ENCODE data around the gene FBXW8. TPM values are rescaled to one million over a fixed set of nuclear protein-coding genes. Genes with fewer than 3 reads are reported as not detected.

FBXW8 gene
- total RNA-seq, 1 experiment from 2014 or later: 12.1 TPM

DNA sequence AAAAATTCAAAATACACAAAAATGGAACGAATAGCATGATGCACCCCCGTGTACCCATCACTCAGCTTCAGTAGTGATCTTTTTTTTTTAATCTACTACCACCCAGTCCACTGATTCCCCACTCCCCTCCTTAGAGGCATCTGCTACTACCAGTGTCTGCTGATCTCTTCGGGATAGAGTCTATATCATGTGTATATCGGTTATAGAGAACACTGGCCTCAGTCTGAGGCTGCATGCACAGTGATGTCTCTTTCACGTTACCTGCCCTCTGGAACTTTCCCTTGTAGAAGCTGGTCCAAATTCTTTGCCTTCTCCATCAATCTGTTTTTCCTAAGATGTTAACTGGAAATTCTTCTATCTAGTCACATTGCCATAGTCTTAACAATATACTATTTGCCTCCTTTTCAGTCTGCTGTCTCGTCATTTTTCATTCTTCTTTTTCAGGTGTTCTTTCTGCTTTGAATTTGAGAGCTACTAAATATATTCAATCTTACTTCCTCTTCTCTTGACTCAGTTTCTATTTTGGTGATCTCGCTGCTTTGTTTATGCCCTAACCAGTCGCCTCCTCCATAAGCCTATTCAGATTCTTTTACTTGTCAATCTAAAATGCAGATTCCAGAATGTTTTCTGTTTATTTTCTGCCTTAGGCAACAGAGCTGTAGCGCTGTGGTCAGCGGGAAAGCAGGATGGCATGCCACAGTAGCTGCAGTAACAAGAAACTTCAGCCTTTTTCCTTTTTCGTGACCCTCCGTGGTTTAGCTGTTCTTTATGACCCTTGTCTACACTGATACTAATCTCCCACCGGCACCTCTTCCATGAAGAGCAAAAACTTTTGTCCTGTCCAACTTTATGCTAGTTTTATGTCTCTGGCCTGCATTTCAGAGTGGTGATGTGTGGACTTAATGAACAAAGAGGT, 67.0 kb downstream of the FBXW8 start:
- H3F3A ChIP-seq (ENCODE audit: low read length, unreplicated experiment): no peaks in the 10 kb centered on the region
- no peaks in the 10 kb centered on the region for H3K27me3 ChIP-seq (ENCODE audit: low read length)
- BruUV-seq (replicated peaks): no TSS peak
- no peaks in the 10 kb centered on the region for H3K79me2 ChIP-seq (ENCODE audit: low read length)
- H3K9me3 ChIP-seq (ENCODE audit: low read length): no peaks in the 10 kb centered on the region
- H3K4me2 ChIP-seq (ENCODE audit: low read length): no peak overlapping the region
- no peak for ATAC-seq
- POLR2A ChIA-PET (ENCODE audit: unreplicated experiment): no interaction called here
- no peaks in the 10 kb centered on the region for H3K9me2 ChIP-seq (replicated peaks; ENCODE audit: low read length)
- H3K36me3 ChIP-seq (ENCODE audit: low read depth, low read length): peaks cover 4% of the 10 kb centered on the region
- H3K4me3 ChIP-seq (ENCODE audit: low read length): no peak overlapping the region
- TF ChIP-seq, protein P1, sequence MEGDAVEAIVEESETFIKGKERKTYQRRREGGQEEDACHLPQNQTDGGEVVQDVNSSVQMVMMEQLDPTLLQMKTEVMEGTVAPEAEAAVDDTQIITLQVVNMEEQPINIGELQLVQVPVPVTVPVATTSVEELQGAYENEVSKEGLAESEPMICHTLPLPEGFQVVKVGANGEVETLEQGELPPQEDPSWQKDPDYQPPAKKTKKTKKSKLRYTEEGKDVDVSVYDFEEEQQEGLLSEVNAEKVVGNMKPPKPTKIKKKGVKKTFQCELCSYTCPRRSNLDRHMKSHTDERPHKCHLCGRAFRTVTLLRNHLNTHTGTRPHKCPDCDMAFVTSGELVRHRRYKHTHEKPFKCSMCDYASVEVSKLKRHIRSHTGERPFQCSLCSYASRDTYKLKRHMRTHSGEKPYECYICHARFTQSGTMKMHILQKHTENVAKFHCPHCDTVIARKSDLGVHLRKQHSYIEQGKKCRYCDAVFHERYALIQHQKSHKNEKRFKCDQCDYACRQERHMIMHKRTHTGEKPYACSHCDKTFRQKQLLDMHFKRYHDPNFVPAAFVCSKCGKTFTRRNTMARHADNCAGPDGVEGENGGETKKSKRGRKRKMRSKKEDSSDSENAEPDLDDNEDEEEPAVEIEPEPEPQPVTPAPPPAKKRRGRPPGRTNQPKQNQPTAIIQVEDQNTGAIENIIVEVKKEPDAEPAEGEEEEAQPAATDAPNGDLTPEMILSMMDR (conservative IDR thresholded peaks at IDR 0.05; ENCODE audit: low read depth, low read length): no peak
- TF ChIP-seq EZH2phosphoT487 (IDR thresholded peaks at IDR 0.05; ENCODE audit: borderline replicate concordance, low read length) (no peak), EZH2 (IDR thresholded peaks at IDR 0.05; ENCODE audit: low read length, unreplicated experiment) (no peak)
- H3K9ac ChIP-seq (ENCODE audit: low read length): no peak overlapping the region
- intact Hi-C loops (cut with micrococcal nuclease): no loop called here
- no peaks in the 10 kb centered on the region for H4K20me1 ChIP-seq (ENCODE audit: low read length)
- H2AFZ ChIP-seq (ENCODE audit: low read length): no peak overlapping the region
- CTCF ChIA-PET: no interaction called here
- no peaks in the 10 kb centered on the region for H3K4me1 ChIP-seq (ENCODE audit: insufficient read depth, low read length)
- no peak overlapping the region for H3K27ac ChIP-seq (ENCODE audit: low read length)
- no peak for DNase-seq

DNA sequence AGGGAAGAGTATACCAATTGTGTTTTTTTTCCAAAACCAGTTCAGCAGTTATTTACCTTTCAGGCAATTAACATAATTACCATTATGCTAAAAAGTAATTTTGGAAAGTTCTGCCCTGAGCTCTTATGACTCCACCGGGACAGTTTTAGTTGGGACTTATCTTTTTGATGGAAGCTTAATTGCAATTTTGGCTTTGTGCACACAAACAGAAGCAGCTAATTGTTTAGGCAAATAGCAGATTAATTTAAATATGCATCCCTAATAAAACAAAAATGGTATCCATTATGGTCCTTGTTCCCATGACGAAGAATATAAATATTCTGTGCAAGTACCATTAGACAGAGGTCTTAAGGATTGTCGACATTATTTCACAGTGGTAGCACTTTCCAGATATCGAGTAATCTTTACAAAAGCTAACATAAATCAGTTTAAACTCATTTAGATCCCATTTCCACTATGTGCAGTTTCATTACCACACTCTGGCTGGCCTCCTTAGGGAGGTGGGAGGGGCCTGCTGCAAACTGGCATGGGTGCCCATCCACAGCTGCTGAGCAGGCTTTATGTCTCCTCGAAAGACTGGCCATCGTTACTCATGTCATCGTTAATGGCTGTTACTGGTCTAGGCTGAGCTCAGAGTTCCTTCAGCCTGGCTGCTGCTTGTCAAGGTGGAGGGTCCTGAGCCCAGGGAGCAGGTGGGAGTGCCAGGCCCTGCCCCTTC, 68.2 kb downstream of the FBXW8 start:
- POLR2A ChIA-PET (ENCODE audit: unreplicated experiment): no interaction called here
- no peaks in the 10 kb centered on the region for H3K36me3 ChIP-seq (ENCODE audit: low read depth, low read length)
- CTCF ChIA-PET: no interaction called here

More for the DNA sequence above, 68.2 kb downstream of the FBXW8 start:
- Histone ChIP-seq H3K27me3 (ENCODE audit: low read length) (no peaks in the 10 kb centered on the region), H3K27ac (ENCODE audit: low read length) (no peak overlapping the region), H3K79me2 (ENCODE audit: low read length) (no peaks in the 10 kb centered on the region), H3K9me3 (ENCODE audit: low read length) (no peaks in the 10 kb centered on the region), H3K4me2 (ENCODE audit: low read length) (no peak overlapping the region), H3K4me3 (ENCODE audit: low read length) (no peak overlapping the region), H3K4me1 (ENCODE audit: insufficient read depth, low read length) (no peaks in the 10 kb centered on the region), H3K9me2 (replicated peaks; ENCODE audit: low read length) (no peaks in the 10 kb centered on the region), H3F3A (ENCODE audit: low read length, unreplicated experiment) (no peaks in the 10 kb centered on the region), H4K20me1 (ENCODE audit: low read length) (no peaks in the 10 kb centered on the region), H3K9ac (ENCODE audit: low read length) (no peak overlapping the region), H2AFZ (ENCODE audit: low read length) (no peak overlapping the region)
- TF ChIP-seq EZH2 (IDR thresholded peaks at IDR 0.05; ENCODE audit: low read length, unreplicated experiment) (no peak), EZH2phosphoT487 (IDR thresholded peaks at IDR 0.05; ENCODE audit: borderline replicate concordance, low read length) (no peak)
- TF ChIP-seq, protein P1 (conservative IDR thresholded peaks at IDR 0.05; ENCODE audit: low read depth, low read length): no peak
- no TSS peak for BruUV-seq (replicated peaks)
- no peak for DNase-seq
- ATAC-seq: no peak
- intact Hi-C loops (cut with micrococcal nuclease): no loop called here
